Activated naive CD8-positive, alpha-beta T cell treated with anti-CD3 and anti-CD28 coated beads, Interleukin-2, amount 50 U/mL, for 24 hours (primary cell): Measurements from ENCODE around the gene IGFL1.
"Not testable (repeated sequence)": the region's sequence is repeated elsewhere in the genome, so short reads cannot be mapped to it uniquely, and the experiment has no call there.

Source experiments
- ATAC-seq: fragments of 150-1000 bp; cut with Tn5 transposase; one replicate; pipeline ENCODE4 v1.10.0; 2021
- DNase-seq: peaks from one replicate; pipeline ENCODE4 v3.0.0; 2021
- H3K27ac Mint-ChIP-seq: one replicate; pipeline ENCODE4 v1.8.0; 2021; ENCODE audit warnings: mild to moderate bottlenecking, mixed read lengths
- H3K27me3 Mint-ChIP-seq: one replicate; pipeline ENCODE4 v1.8.0; 2021; ENCODE audit warnings: mixed read lengths
- H3K36me3 Mint-ChIP-seq: one replicate; pipeline ENCODE4 v1.8.0; 2021; ENCODE audit warnings: low read depth, mixed read lengths
- H3K4me1 Mint-ChIP-seq: one replicate; pipeline ENCODE4 v1.8.0; 2021; ENCODE audit warnings: mixed read lengths
- H3K4me3 Mint-ChIP-seq: one replicate; pipeline ENCODE4 v1.8.0; 2021; ENCODE audit warnings: mild to moderate bottlenecking, moderate library complexity, mixed read lengths
- H3K9me3 Mint-ChIP-seq: one replicate; pipeline ENCODE4 v1.8.0; 2021; ENCODE audit warnings: mixed read lengths

Gene IGFL1

DNA sequence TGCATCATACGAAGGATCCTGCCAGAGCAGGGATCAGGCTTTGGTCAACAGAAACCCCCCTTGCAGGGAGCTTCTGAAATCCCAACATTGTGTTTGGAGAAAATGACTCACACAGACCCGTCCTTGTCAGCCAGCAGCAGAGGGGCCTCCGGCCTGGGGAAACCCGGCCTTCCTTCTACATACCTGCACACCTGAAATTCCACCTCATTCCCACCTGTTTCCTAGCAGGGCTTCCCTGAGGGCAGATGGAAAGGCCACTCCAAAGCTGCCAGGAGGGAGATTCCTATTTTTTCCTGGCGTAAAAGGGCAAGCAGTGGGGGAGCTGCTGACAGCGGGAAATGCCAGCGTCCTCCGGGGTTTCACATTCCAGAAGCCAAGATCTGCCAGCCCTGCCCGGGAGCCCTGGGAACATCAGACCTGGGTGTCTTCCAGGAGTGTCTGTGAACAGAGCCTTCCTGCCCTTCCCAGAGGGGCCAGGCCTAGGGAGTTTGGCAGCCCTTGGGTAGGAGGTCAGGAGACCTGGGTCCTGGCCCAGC lies 3.0 kb upstream of the IGFL1 start:
- Mint-ChIP-seq H3K27ac (no peak overlapping the region), H3K9me3 (no peaks in the 10 kb centered on the region), H3K27me3 (peaks cover 59% of the 10 kb centered on the region), H3K4me3 (no peak overlapping the region), H3K4me1 (peaks cover 5% of the 10 kb centered on the region), H3K36me3 (no peaks in the 10 kb centered on the region)
- ATAC-seq (no peak), DNase-seq (no peak)

DNA sequence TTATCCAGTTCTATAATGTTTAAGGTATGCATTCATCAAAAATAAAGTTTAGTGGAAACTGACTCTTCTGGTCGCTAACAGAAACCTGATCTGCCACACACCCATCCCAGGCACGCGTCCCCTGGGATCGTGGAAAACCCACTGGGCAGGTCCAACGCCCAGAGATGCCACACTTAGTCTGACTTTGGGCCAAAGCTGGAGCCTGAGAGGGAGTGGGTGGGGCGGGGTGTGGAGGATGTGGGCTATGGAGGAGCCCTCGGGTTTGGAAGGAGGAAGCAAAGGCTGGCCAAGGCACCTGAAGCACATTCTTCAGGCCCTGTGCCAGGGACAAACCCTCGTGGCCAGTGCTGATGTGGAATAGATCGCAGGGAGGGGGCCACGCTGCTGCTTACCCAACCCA lies 2.5 kb downstream of the IGFL1 start:
- DNase-seq (no peak), ATAC-seq (no peak)
- H3K9me3 Mint-ChIP-seq = no peaks in the 10 kb centered on the region
- no peaks in the 10 kb centered on the region for H3K4me1 Mint-ChIP-seq
- no peak overlapping the region for H3K27ac Mint-ChIP-seq
- H3K36me3 Mint-ChIP-seq = no peaks in the 10 kb centered on the region
- no peak overlapping the region for H3K4me3 Mint-ChIP-seq
- H3K27me3 Mint-ChIP-seq = peaks cover 51% of the 10 kb centered on the region

DNA sequence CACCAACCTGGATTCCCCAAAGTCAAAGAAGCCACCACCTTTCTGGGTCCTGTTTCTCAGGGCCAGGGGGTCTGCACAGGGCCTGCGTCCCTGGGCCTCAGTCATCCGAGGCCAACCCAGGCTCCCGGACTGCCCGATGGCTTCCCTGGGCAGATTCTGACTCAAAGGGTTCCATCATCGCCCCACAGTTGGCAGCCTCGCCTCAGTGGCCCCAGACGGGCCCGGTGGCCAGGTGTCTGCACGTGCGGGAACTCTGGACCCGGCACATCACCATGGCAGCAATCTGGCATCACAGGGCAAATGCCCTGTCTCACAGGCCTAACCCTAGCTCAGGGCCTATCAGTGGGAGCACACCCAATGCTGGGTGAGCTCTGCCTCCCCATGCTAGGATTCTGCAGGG lies 2.9 kb downstream of the IGFL1 start:
- ATAC-seq (no peak), DNase-seq (no peak)
- Mint-ChIP-seq H3K27ac (no peak overlapping the region), H3K36me3 (no peaks in the 10 kb centered on the region), H3K4me1 (no peaks in the 10 kb centered on the region), H3K9me3 (no peaks in the 10 kb centered on the region), H3K27me3 (peaks cover 52% of the 10 kb centered on the region), H3K4me3 (no peak overlapping the region)

DNA sequence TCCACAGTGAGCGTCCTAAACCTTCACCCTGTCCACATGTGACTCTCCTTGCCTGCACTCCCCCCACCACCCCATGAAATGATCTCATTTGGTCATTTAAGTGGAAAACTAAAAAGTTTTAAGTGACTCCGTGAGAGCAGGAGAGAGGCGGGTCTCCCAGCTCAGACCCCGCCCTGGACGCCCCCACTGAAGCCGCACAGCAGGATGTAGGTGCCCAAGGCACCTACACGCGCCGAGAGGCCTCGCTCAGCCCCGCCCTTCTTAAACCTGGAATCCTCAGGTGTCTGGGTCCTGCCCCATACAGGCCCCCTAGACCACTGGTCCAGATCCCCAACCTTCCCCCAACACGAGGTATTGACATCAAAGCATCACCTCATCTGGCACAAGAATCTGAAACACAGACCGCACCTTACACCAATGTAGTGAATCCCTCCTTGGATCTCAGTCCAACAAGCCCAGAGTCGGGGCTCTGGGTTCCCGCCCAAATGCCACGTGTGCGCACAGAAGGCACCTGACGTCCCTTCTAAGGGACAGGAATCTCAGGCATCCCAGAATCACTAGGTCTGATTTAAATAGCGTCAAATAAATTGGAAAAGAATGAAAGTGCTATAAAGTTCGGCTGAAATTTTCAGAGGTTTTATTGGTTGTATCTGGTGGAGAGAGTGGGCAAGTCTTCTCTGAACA lies 3.5 kb downstream of the IGFL1 start:
- H3K9me3 Mint-ChIP-seq = no peaks in the 10 kb centered on the region
- no peak overlapping the region for H3K27ac Mint-ChIP-seq

DNA sequence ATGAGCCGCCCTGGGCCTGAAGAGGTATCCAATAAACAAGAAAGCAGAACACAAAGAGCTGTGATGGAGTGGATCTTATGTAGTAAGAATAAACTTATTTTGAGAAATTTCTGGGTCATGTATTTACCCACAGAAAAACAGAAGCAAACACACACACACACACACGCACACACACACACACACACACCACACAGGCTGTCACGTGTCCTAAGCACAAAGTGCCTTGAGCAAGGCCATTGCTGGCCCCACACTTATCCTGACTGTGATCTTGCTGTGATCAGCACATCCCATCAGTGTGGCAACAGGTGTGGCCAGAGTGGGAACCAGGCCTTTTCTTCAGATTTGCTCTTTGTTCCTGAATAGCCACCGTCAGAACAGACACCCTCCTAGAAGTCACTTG lies 4.3 kb downstream of the IGFL1 start:
- not testable (repeated sequence) for H3K4me1 Mint-ChIP-seq, ATAC-seq, H3K36me3 Mint-ChIP-seq, H3K27ac Mint-ChIP-seq, DNase-seq, H3K9me3 Mint-ChIP-seq, H3K4me3 Mint-ChIP-seq
- H3K27me3 Mint-ChIP-seq = peaks cover 55% of the 10 kb centered on the region

More for the DNA sequence above, 3.5 kb downstream of the IGFL1 start:
- peaks cover 55% of the 10 kb centered on the region for H3K27me3 Mint-ChIP-seq
- no peak for DNase-seq
- H3K4me3 Mint-ChIP-seq = no peak overlapping the region
- no peak for ATAC-seq
- no peaks in the 10 kb centered on the region for H3K36me3 Mint-ChIP-seq
- no peaks in the 10 kb centered on the region for H3K4me1 Mint-ChIP-seq

DNA sequence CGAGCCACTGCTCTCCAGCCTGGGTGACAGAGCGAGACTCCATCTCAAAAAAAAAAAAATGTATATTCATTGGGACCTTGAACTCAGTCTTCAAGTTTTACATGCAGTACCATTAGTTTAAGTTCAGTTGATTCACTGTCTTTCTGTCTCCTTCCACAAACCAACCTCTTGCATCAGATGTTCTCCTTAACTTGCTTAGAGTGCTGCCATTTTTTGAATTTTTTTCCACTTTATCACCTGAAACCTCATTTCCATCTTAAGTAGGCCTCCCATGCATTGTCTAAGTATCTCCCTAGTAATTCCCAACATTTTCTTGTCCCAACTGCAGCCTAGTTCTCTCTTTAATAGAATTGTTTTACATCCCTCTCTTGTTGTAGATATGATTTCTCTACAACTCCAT lies 8.6 kb downstream of the IGFL1 start:
- not testable (repeated sequence) for H3K36me3 Mint-ChIP-seq, H3K9me3 Mint-ChIP-seq

DNA sequence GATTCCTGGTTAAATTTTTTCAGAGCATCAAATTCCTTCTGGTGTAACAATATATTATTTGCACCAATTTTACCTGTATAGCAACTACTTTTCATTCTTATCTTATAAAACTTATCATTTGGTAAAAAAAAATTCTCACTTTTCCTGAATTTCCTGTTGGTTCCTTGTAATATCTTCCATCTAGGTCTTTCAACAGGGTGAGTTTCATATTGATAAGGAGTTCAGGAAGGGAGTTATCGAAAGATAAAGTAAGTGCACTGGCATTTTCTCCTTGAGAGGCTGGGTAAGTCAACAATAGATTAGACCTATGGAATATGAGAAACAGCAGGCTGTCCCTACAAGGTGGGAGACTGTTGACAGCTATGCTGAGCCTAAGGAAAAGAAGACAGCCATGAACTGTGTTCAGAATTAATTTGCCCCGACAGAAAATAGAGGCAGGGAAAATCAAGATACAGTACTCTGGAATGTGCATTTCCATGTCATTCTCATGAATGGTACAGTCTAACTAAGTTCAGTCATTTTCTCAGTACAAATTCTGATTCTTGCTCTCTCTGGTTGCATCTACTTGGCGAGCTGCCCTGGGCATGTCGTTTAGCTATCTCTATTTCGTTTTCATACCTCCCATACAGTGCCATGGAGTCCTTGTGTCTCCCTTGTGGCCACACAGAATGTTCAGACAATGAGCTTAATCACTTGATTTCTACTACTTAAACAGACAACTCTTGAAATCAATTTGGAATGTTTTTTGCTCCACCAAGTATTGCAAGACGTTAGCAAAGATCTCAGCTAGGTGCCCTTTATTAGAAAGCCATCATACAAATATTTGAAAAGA lies 9.9 kb downstream of the IGFL1 start:
- ATAC-seq = no peak
- no peak for DNase-seq
- H3K9me3 Mint-ChIP-seq = no peaks in the 10 kb centered on the region
- no peak overlapping the region for H3K4me3 Mint-ChIP-seq
- no peaks in the 10 kb centered on the region for H3K4me1 Mint-ChIP-seq
- H3K27me3 Mint-ChIP-seq = peaks cover 72% of the 10 kb centered on the region
- no peaks in the 10 kb centered on the region for H3K36me3 Mint-ChIP-seq
- H3K27ac Mint-ChIP-seq = no peak overlapping the region

More for the DNA sequence above, 8.6 kb downstream of the IGFL1 start:
- peaks cover 68% of the 10 kb centered on the region for H3K27me3 Mint-ChIP-seq
- H3K27ac Mint-ChIP-seq, ATAC-seq, H3K4me1 Mint-ChIP-seq, DNase-seq, H3K4me3 Mint-ChIP-seq: not testable (repeated sequence)

DNA sequence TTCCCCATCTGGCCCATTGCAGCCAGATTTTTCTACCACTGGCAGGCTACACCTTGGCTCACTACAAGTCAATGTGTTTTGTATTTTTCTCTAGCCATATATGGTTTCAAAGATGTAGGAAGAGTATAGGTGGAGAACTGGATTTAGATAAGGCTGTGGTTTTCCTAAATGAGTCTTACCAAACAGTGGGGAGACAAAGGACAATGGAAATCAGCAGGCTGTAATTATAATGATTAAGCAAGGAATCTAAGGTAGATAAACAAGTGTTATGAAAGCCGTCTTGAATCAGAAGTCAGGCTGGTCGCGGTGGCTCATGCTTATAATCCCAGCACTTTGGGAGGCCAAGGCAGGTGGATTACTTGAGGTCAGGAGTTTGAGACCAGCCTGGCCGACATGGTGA lies 11.2 kb downstream of the IGFL1 start:
- no peak overlapping the region for H3K27ac Mint-ChIP-seq
- H3K4me3 Mint-ChIP-seq = no peak overlapping the region
- H3K9me3 Mint-ChIP-seq = no peaks in the 10 kb centered on the region
- no peaks in the 10 kb centered on the region for H3K4me1 Mint-ChIP-seq
- peaks cover 73% of the 10 kb centered on the region for H3K27me3 Mint-ChIP-seq
- no peak for DNase-seq
- no peaks in the 10 kb centered on the region for H3K36me3 Mint-ChIP-seq
- ATAC-seq = no peak

DNA sequence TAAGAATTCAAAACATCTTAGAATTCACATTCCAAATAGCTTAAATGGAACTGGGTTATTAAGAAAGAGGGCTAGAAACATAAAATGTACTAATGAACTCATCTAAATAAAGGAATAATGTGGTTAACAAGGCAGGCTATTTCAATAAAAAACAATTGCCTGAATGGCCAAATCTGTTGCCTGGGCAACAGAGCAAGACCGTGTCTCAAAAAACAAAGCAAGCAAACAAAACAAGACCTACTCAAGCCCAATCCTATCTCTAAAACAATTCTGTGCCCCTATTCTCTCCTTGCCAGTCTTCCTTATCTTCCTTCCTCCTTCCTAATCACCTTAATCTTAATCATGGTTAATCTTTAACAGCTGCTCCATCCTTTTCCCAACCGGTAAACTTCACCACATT lies 12.1 kb downstream of the IGFL1 start:
- H3K4me1 Mint-ChIP-seq = no peaks in the 10 kb centered on the region
- no peaks in the 10 kb centered on the region for H3K36me3 Mint-ChIP-seq
- H3K27me3 Mint-ChIP-seq = peaks cover 71% of the 10 kb centered on the region
- no peak for ATAC-seq
- H3K9me3 Mint-ChIP-seq = no peaks in the 10 kb centered on the region
- no peak for DNase-seq
- no peak overlapping the region for H3K4me3 Mint-ChIP-seq
- no peak overlapping the region for H3K27ac Mint-ChIP-seq

DNA sequence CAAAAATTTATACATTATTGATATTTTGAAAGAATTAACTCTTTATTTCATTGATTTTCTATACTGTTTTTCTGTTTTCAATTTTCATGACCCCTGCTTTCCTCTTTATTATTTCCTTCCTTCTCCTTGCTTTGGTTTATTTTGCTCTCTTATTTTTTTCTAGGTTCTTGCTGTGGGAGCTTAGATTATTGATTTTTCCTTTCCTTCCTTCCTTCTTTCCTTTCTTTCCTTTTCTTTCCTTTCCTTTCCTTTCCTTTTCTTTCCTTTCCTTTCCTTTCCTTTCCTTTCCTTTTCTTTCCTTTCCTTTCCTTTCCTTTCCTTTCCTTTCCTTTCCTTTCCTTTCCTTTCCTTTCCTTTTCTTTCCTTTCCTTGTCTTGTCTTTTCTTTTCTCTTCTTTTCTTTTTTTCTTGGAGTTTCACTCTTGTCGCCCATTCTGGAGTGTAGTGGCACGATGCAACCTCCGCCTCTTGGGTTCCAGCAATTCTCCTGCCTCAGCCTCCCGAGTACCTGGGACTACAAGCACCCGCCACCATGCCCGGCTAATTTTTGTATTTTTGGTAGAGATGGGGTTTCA lies 13.6 kb downstream of the IGFL1 start:
- H3K27me3 Mint-ChIP-seq = peaks cover 74% of the 10 kb centered on the region
- not testable (repeated sequence) for H3K9me3 Mint-ChIP-seq, H3K36me3 Mint-ChIP-seq, H3K27ac Mint-ChIP-seq, H3K4me3 Mint-ChIP-seq, ATAC-seq, DNase-seq, H3K4me1 Mint-ChIP-seq

DNA sequence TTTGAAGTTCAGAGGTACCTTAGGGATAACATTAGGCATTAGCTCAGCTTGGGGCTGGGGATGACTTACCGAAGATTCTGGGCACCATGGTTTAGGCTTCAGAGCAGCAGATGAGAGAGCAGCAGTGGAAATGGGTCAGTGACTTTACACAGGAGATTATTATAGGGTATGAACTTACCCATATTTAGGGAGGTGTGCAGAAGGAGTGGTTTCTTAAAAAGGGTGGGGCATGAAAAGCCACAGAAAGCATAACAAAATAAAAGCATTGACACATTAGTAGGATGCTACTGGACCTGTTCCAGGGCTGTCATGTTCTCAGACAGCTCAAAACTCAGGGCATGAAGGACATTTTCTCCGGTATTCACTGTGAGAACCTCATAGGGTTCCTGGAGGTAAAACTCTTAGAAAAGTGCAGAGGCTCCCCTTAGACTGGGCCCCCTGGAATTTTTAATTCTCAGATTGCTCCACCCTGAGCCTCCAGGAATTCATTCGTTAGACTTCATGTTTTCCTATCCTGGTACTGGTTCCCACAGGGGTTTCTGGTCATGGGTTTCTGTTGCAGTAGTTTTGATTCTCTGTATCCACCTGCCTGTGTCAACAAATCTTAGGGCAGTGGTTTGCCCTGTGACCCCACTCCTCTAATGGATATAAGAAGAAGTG lies 20.7 kb downstream of the IGFL1 start:
- H3K36me3 Mint-ChIP-seq = no peaks in the 10 kb centered on the region
- H3K4me1 Mint-ChIP-seq = no peaks in the 10 kb centered on the region
- H3K9me3 Mint-ChIP-seq = no peaks in the 10 kb centered on the region
- H3K27me3 Mint-ChIP-seq = peaks cover 64% of the 10 kb centered on the region
- H3K4me3 Mint-ChIP-seq = no peak overlapping the region
- ATAC-seq (no peak), DNase-seq (no peak)
- no peak overlapping the region for H3K27ac Mint-ChIP-seq

DNA sequence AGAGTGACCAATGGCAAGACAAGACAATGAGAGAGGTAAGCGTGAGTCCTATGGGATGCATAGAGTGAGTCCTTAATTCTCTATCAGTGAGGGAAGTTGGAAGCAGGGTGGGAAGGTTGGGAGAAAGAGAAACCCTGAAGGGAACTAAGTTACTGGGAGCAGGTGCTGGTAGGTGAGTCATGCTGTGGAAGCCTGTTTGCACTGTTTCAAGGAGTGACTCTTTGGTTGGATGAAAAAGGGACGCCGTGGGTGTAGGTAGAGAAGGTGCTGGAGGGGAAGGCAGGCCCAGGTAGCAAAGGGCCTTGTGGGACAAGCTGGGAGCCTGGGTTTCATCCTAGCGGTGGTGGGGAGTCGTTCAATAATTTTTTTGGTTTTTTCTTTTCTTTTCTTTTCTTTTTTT lies 21.9 kb downstream of the IGFL1 start:
- DNase-seq = no peak
- H3K27me3 Mint-ChIP-seq = peaks cover 66% of the 10 kb centered on the region
- H3K4me1 Mint-ChIP-seq = no peaks in the 10 kb centered on the region
- H3K27ac Mint-ChIP-seq = no peak overlapping the region
- no peaks in the 10 kb centered on the region for H3K9me3 Mint-ChIP-seq
- no peak overlapping the region for H3K4me3 Mint-ChIP-seq
- no peaks in the 10 kb centered on the region for H3K36me3 Mint-ChIP-seq
- no peak for ATAC-seq

DNA sequence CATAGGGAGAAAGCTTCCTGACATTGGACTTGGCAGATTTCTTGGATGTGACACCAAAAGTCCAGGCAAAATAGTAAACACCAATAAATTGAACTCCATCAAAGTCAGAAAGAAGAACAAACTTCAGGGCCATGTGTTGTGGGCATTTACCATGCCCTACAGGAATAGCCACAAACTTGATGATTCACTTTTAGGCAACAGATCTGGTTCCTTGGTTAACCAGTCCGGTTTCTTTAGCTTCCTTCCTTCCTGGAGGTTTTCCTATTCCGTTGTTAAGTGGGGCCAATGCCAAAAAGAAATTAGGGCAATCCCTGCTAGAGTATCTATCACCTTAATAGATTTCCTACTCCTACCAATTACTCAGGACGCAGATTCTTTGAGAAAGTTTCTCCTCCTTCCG lies 25.2 kb downstream of the IGFL1 start:
- H3K4me3 Mint-ChIP-seq = no peak overlapping the region
- no peaks in the 10 kb centered on the region for H3K36me3 Mint-ChIP-seq
- peaks cover 66% of the 10 kb centered on the region for H3K27me3 Mint-ChIP-seq
- no peak overlapping the region for H3K27ac Mint-ChIP-seq
- H3K4me1 Mint-ChIP-seq = no peaks in the 10 kb centered on the region
- no peaks in the 10 kb centered on the region for H3K9me3 Mint-ChIP-seq
- ATAC-seq = no peak
- DNase-seq = no peak

DNA sequence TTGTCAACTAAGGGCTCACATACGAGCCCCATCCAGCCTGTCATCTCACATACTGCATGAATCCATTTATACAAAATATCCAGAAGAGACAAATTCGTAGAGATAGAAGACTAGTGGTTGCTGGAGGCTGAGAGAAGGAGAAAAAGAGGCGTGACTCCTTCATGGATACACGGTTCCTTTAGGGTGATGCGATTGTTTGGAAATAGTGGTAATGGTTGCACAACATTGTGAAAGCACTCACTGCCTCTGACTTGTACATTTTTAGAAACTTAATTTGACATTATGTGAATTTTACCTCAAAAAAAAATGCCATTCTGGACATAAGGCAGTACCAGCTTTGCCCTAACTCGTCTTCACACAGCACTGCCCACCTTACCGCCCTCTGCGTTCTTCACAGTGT lies 27.3 kb downstream of the IGFL1 start:
- H3K36me3 Mint-ChIP-seq = no peaks in the 10 kb centered on the region
- peak overlapping the region; percentile 20 for H3K27ac Mint-ChIP-seq
- no peak overlapping the region for H3K4me3 Mint-ChIP-seq
- H3K27me3 Mint-ChIP-seq = peaks cover 68% of the 10 kb centered on the region
- no peak for ATAC-seq
- no peaks in the 10 kb centered on the region for H3K9me3 Mint-ChIP-seq
- H3K4me1 Mint-ChIP-seq = no peaks in the 10 kb centered on the region
- no peak for DNase-seq
